NB4 (cell line): ENCODE measurements around the gene MEF2D.
A peak's percentile ranks its signal among the peaks of the same experiment; 100 is the strongest.

Source experiments
- DNase-seq: peaks from one replicate; pipeline ENCODE4 v3.0.0; 2010; ENCODE audit warnings: low read depth
- H3K4me3 ChIP-seq: one replicate; pipeline ENCODE4 v1.5.1; 2011; ENCODE audit warnings: mild to moderate bottlenecking, low read depth, low read length, moderate library complexity
- MAX ChIP-seq: IDR thresholded peaks from 2 replicates; pipeline ENCODE4 v1.6.1; 2011; ENCODE audit warnings: low read depth, low read length
- MYC ChIP-seq: IDR thresholded peaks from 2 replicates; pipeline ENCODE4 v1.6.1; 2011; ENCODE audit warnings: low read depth, low read length
- POLR2A ChIP-seq: IDR thresholded peaks from 2 replicates; pipeline ENCODE4 v1.6.1; 2011; ENCODE audit warnings: mild to moderate bottlenecking; ENCODE audit not compliant: insufficient read length; ENCODE audit errors: extremely low read depth
- TF ChIP-seq, protein P1 (sequence below): IDR thresholded peaks from one replicate; pipeline ENCODE4 v1.5.1; 2012; ENCODE audit warnings: low read depth, low read length

Gene MEF2D

DNA sequence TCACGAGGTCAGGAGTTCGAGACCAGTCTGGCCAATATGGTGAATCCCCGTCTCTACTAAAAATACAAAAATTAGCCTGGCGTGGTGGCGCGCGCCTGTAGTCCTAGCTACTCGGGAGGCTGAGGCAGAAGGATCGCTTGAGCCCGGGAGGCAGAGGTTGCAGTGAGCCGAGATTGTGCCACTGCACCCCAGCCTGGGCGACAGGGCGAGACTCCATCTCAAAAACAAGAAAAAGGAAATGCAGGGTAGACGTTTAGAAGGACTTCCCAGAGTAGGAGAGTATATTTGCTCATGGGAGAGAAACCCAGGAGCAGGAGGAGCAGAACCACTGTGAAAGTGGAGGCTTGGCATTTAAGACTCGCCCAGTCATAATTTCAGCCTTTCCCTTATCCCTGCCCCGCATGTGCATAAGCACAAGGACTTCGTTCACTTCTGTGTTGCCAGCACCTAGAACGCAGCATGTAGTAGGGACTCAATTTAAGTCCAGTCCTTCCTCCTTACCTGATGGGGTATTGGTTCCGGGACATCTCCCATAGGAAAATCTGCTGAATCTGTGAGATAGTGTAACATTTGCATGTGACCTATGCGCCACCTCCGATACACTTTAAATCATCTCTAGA lies 5.2 kb upstream of the MEF2D start:
- no peak for TF ChIP-seq POLR2A
- no peak overlapping the region for H3K4me3 ChIP-seq
- no peak for DNase-seq

DNA sequence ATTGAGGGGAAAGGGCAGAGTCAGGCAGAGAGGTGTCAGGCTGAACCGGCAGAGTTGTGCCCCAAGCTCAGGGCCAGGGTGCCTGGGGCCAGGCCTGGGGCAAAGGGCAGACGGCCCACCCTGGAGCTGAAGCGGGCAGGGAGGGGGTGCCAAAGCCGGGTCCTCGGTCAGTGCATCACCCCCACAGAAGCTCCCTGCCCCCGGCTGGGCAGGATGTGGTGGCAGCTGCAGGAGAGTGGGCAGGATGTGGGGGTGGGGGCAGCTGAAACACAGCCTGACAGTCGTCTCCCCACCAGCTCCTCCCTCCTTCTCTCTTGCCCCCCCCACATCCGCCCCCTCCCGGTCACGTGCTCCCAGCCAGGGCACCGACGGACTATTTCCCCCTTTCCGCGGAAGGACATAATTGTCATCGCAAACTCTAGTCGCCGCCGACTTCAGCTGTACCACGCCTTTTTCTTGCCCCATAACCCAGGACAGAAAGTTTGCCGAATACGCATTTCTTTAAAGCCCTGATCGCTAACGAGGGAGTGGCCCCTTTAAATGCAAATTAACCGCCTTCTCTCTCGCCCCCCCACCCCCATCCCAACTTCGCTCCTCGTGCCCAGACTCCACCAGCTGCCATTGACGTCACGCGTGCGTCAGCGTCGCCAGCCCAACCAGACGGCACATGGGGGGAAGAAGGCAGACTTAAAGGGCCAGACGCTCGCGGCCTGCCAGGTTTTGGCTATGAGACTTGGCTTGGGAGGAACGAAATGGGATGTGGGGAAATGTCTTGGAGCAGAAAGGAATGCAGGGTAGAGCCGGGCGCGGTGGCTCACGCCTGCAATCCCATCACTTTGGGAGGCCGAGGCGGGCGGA lies 4.5 kb upstream of the MEF2D start:
- H3K4me3 ChIP-seq, result peak overlapping the region; percentile 35
- DNase-seq, result peak; percentile 98
- peak; percentile 81 for TF ChIP-seq MYC
- TF ChIP-seq MAX, result peak; percentile 89
- TF ChIP-seq, protein P1, sequence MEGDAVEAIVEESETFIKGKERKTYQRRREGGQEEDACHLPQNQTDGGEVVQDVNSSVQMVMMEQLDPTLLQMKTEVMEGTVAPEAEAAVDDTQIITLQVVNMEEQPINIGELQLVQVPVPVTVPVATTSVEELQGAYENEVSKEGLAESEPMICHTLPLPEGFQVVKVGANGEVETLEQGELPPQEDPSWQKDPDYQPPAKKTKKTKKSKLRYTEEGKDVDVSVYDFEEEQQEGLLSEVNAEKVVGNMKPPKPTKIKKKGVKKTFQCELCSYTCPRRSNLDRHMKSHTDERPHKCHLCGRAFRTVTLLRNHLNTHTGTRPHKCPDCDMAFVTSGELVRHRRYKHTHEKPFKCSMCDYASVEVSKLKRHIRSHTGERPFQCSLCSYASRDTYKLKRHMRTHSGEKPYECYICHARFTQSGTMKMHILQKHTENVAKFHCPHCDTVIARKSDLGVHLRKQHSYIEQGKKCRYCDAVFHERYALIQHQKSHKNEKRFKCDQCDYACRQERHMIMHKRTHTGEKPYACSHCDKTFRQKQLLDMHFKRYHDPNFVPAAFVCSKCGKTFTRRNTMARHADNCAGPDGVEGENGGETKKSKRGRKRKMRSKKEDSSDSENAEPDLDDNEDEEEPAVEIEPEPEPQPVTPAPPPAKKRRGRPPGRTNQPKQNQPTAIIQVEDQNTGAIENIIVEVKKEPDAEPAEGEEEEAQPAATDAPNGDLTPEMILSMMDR, result no peak

GRCh38 chr1:156504438-156504813 lies 3.9 kb upstream of the MEF2D start:
- peak overlapping the region; percentile 34 for H3K4me3 ChIP-seq
- no peak for TF ChIP-seq POLR2A
- TF ChIP-seq MAX, result no peak
- TF ChIP-seq MYC, result no peak
- TF ChIP-seq, protein P1, result no peak
- DNase-seq, result peak; percentile 66

DNA sequence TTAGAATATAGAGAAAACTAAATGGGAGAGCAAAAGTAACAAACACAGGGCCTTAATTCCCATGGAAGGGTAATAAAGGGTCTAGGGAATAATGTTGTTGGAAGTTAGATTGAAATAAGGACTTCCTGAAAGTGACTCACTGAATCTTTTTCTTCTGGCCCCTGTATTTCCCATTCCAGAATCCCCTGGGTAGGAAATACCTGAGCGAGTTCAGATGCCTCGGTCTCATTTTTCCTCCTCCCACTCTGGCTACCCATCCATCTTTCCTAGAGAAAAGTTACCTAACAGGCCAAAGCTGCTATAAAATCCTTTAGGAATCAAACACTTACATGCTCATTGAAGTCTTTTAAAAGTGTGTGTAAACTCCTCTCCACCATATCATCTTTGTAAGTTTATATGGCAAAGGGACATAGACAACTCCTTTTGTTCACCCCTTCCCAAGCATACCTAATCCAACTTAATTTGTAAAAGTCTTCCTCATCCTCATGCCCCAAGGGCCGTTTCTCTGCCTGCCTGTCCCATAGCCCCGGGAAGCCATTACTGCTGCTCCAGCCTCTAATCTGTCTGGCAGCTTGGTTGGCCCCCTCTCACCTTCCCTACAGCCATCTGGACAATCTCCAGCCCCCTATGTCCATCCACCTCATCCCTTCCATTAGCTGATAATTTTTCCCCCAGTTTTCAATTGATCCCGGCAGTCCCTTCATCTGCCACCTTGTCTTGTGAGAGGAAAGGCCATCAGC lies 3.3 kb upstream of the MEF2D start:
- H3K4me3 ChIP-seq, result peak overlapping the region; percentile 34
- no peak for TF ChIP-seq MAX
- TF ChIP-seq MYC, result no peak
- no peak for TF ChIP-seq POLR2A
- TF ChIP-seq, protein P1, result no peak
- DNase-seq, result no peak

DNA sequence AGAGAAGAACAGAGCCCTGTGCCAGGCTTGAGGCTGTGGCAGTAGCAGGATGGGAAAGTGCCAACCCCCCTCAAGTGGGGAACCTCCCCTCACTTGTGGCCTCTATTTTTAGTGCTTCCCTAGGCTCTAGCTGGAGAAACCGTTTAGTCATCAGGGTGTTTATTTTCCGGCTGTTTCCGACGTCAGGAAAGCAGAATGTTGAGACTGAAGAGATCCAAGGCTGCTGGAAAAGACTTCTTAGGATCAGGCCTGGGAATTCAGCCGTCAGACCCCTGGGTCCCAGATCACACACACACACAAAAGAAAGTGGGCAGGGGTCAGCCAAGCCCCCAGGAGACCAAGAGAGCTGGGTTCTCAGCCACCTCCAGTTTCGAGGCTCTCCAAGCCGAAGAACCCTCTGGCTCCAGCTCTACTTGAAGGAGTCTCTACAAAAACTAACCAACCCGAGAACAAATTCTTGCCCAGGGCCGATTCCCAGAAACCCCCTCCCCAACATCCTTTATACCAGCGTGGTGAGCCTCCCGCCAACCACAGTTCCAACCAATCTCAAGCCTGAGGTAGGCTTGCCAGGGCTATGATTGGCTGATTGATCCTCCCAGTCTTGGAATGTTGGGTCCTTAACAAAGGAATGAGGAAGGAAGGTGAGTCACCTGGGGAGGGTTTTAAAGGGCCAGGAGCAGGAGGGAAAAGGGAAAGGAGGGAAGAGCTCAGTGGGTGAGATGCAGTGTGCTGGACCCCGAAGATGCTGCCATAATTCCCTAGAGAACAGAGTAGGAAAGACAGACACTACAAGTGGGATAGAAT lies 2.5 kb upstream of the MEF2D start:
- DNase-seq, result peak; percentile 84
- no peak for TF ChIP-seq POLR2A
- peak; percentile 25; the same call in 1 of the 2 replicates for TF ChIP-seq MYC
- peak; percentile 36; the same call in 1 of the 2 replicates for TF ChIP-seq MAX
- TF ChIP-seq, protein P1, result no peak
- peak overlapping the region; percentile 39 for H3K4me3 ChIP-seq
